Right atrium auricular region (tissue), 2 donors: ENCODE results near the gene GOLGA6L10. TPM values are rescaled to one million over a fixed set of nuclear protein-coding genes. Genes with fewer than 3 reads are reported as not detected.

Experiments used
- DNase-seq: peaks from one replicate; pipeline ENCODE4 v3.0.0-alpha.2; 2019; ENCODE audit warnings: low spot score
- H3K27ac ChIP-seq, 2 donors: fragments of 200-600 bp; sonication (generic); 1 replicate in 1 of 2; 2 replicates in 1 of 2; pipeline ENCODE4 v1.5.1; 2016 to 2019
- H3K27me3 ChIP-seq, 2 donors: fragments of 200-600 bp; sonication (generic); one replicate each; pipeline versions ENCODE4 v1.5.1 to v1.6.0; 2017 to 2019
- H3K36me3 ChIP-seq: fragments of 200-600 bp; sonication (generic); one replicate; pipeline ENCODE4 v1.5.1; 2016
- H3K4me1 ChIP-seq, 2 donors: fragments of 200-600 bp; sonication (generic); one replicate each; pipeline versions ENCODE4 v1.5.1 to v1.6.0; 2017 to 2019
- H3K4me3 ChIP-seq, 2 donors: fragments of 200-600 bp; sonication (generic); 1 replicate in 1 of 2; 2 replicates in 1 of 2; pipeline ENCODE4 v1.5.1; 2017 to 2019; ENCODE audit warnings: mild to moderate bottlenecking in 1 of 2, moderate library complexity in 1 of 2
- H3K9me3 ChIP-seq, 2 donors: fragments of 200-600 bp; sonication (generic); one replicate each; pipeline ENCODE4 v1.5.1; 2019
- total RNA-seq, 2 donors: library from RNA; depleted of rRNA; stranded (reverse); fragments of >200 nt; gene quantifications; one replicate each; pipeline ENCODE4 v1.1.0, GENCODE V29; 2016
- TF ChIP-seq, protein P1 (sequence below), 2 donors: fragments of 200-600 bp; sonication (generic); IDR thresholded peaks; one replicate each; pipeline ENCODE4 v1.5.1; 2019; ENCODE audit warnings: antibody characterized with exemption in 2 of 2

Gene GOLGA6L10
- total RNA-seq, 2 donors from 2014 or later, result 0.33 to 0.35 TPM

DNA sequence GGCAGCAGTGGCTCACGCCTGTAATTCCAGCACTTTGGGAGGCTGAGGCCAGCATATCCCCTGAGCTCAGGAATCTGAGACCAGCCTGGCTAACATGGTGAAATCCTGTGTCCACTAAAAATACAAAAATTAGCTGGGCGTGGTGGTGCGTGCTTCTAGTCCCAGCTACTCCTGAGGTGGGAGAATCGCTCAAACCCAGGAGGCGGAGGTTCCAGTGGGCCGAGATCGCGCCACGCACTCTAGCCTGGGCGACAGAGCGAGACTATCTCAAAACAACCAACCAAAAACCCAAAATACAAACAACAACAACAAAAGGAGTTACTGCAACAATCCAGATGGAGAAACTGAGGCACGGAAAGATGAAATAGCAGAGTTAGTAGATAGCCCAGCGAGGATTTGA is 51.2 kb downstream of the GOLGA6L10 start:
- Histone ChIP-seq H3K9me3 (no peaks in the 10 kb centered on the region), H3K36me3 (no peaks in the 10 kb centered on the region), H3K4me3 (no peak overlapping the region), H3K27me3 (no peaks in the 10 kb centered on the region), H3K27ac (no peak overlapping the region), H3K4me1 (peaks cover 0 to 13% of the 10 kb centered on the region in 2 donors)
- DNase-seq, result no peak
- TF ChIP-seq, protein P1, sequence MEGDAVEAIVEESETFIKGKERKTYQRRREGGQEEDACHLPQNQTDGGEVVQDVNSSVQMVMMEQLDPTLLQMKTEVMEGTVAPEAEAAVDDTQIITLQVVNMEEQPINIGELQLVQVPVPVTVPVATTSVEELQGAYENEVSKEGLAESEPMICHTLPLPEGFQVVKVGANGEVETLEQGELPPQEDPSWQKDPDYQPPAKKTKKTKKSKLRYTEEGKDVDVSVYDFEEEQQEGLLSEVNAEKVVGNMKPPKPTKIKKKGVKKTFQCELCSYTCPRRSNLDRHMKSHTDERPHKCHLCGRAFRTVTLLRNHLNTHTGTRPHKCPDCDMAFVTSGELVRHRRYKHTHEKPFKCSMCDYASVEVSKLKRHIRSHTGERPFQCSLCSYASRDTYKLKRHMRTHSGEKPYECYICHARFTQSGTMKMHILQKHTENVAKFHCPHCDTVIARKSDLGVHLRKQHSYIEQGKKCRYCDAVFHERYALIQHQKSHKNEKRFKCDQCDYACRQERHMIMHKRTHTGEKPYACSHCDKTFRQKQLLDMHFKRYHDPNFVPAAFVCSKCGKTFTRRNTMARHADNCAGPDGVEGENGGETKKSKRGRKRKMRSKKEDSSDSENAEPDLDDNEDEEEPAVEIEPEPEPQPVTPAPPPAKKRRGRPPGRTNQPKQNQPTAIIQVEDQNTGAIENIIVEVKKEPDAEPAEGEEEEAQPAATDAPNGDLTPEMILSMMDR (IDR thresholded peaks at IDR 0.05), result no peak

DNA sequence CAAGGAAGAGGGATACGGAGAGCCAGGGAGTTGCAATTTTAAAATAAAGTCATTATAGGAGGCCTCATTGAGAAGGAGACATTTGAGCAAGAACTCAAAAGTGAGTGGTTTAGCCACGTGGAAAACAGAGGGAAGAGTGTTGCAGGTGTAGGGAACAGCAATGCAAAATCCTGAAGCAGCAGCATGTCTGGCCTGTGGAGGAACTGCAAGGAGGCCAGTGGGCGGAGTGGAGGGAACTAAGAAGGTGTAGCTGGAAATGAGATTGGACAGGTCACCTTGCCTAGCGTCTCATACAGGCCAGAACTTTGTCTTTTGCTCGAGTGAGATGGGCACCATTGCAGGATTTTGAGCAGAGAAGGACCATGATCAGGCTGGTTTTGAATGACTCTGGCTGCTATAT is 51.7 kb downstream of the GOLGA6L10 start:
- H3K27me3 ChIP-seq, result no peaks in the 10 kb centered on the region
- TF ChIP-seq, protein P1 (IDR thresholded peaks at IDR 0.05), result no peak
- H3K27ac ChIP-seq, result no peak overlapping the region
- H3K4me3 ChIP-seq, result no peak overlapping the region
- H3K9me3 ChIP-seq, result no peaks in the 10 kb centered on the region
- H3K4me1 ChIP-seq, result peaks cover 0 to 13% of the 10 kb centered on the region in 2 donors
- no peaks in the 10 kb centered on the region for H3K36me3 ChIP-seq
- DNase-seq, result no peak

DNA sequence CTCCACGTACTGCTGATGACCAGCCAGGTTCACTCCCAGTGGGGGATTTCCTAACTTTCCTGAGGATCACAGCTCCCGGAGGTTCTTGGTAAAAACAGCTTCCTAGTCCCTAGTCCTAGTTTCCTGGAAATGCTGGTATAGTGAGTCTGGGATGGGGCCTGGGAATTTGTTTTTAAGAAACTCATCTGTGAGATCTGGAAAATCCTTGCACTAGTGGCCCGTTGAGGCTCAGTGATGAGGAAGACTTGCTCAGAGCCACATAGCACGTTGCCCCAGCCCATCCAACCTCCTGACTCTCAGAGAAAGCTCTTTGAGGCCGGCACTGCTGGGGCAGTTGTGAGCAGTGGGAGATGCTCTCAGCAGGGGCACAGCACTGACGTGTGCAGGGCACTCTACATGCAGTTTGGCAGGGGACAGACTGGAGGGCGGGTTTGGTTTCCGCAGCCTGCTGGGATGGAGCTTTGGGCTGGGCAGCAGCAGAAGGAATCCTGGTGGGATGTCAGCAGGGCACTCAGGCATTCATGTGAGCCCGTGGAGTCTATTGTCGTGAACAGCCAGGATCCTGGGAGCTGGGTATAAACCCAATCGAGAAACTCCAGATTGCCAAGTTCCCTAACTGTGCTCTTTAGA is 55.1 kb downstream of the GOLGA6L10 start:
- TF ChIP-seq, protein P1 (IDR thresholded peaks at IDR 0.05), result no peak
- no peak overlapping the region for H3K4me3 ChIP-seq
- H3K27me3 ChIP-seq, result no peaks in the 10 kb centered on the region
- no peaks in the 10 kb centered on the region for H3K9me3 ChIP-seq
- no peaks in the 10 kb centered on the region for H3K36me3 ChIP-seq
- no peak for DNase-seq
- no peaks in the 10 kb centered on the region for H3K4me1 ChIP-seq
- no peak overlapping the region for H3K27ac ChIP-seq

DNA sequence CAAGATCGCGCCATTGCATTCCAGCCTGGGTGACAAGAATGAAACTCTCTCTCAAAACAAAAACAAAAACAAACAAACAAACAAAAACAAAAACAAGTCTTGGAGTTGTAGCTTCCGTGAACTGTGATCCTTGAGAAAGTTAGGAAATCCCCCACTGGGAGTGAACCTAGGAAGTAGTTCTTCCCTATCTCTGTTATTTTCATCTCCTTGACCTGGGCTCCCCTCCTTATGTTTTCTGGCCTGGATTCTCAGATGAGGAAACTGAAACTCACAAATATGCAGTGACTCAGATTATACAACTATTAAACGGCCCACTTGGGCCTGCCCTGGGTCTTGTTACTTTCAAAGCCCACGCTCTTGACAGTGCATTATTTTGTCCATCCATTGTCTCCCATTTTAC is 57.0 kb downstream of the GOLGA6L10 start:
- Histone ChIP-seq H3K27me3 (no peaks in the 10 kb centered on the region), H3K9me3 (no peaks in the 10 kb centered on the region), H3K4me1 (no peaks in the 10 kb centered on the region), H3K36me3 (no peaks in the 10 kb centered on the region), H3K4me3 (no peak overlapping the region), H3K27ac (no peak overlapping the region)
- no peak for DNase-seq
- TF ChIP-seq, protein P1 (IDR thresholded peaks at IDR 0.05), result no peak

Other genes with a start within 250 kb of the GOLGA6L10 start
- 10 to 100 TPM; 11.0 to 14.2 TPM for gene EFL1, start 86.7 kb downstream of the GOLGA6L10 start, total RNA-seq
- gene SAXO2, start 86.7 kb downstream of the GOLGA6L10 start, total RNA-seq, result not detected
- 1 to 10 TPM in 1 of 2 donors, under 1 TPM in 1; 0.63 to 1.0 TPM for gene GOLGA6L9, start 80.3 kb upstream of the GOLGA6L10 start, total RNA-seq
- gene RPS17, start 191.0 kb upstream of the GOLGA6L10 start, total RNA-seq, result 1,000 to 10,000 TPM; 1,059 to 1,806 TPM